GOT3 (cell line): ENCODE measurements around the gene RARRES2.

Source experiments
- DNase-seq: peaks from one replicate; lab custom pipeline; 2025; ENCODE audit warnings: mixed read lengths; lab: John Stamatoyannopoulos, UW

Gene RARRES2

GRCh38 chr7:150337659-150338081 is 3.8 kb downstream of the RARRES2 start:
- DNase-seq = no peak

GRCh38 chr7:150337179-150337578 is 4.2 kb downstream of the RARRES2 start:
- DNase-seq = no peak

DNA sequence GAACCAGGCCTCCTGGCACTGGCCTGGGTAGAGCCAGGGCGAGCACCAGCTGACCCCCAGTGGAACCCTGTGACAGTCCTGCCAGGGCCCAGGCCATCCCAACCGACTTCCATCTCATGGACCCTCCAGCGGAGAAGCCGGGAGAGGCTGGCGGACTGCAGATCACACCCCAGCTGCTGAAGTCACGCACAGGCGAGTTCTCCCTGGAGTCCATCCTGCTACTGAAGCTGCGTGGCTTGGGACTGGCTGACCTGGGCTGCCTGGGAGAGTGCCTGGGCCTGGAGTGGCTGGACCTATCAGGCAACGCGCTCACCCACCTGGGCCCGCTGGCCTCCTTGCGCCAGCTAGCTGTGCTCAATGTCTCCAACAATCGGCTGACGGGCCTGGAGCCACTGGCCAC is 4.7 kb downstream of the RARRES2 start:
- no peak for DNase-seq

DNA sequence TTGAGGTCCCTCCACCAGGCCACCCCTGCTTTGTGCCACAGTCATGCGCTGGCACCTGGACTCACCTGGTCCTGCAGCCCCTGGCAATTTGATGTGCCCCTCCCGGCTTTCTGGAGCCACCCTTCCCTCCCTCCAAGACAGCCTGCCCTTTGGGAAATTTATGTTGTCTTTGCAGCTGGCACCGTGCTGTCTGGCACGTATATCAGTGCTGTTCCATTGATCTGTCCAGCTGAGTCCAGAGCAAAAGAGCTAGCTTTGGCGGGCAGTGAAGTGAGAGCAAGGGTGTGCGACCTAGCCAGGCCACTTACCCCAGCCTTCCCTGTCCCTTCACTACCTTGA is 5.7 kb downstream of the RARRES2 start:
- no peak for DNase-seq

- no peak for DNase-seq
Observed at GRCh38 chr7:150335108-150335773, 6.2 kb downstream of the RARRES2 start.

DNA sequence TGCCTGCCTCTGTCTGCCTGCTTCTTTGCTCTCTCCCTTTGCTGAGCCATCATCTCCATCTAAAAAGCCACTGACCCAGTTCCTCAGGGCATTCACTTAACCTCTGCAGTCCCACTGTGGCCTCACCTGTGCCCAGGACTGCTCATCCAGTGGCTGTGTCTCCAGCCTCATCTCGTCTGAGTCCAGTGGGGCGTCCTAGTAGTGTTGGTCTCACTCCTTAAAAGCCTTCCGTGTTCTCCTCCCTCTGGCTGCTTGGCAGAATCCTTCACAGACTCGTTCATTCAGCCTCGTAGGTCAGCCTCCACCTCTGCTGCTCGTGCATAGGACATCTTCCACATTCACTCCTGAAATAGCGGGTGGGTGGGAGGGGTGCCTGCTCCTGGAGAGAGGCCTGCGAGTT is 7.3 kb downstream of the RARRES2 start:
- DNase-seq = no peak

DNA sequence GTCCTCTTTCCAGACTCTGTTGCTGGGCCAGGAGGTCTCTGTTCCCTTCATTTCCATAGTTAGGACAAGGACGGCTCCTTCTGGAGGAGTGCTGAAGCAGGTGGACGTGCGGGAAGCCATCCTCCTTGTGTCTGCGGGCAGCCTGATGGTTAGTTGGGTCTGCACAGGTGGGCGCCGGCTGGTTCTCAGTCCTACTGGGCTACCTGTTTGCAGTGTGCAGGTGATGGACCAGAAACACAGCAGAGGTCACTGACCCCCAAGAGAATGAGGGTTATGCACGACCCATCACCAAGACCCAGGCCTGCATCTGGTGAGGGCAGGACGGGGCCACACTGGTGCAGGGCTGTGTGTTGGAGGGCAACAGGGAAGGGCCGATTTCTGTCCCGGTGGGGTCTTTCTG is 7.8 kb downstream of the RARRES2 start:
- DNase-seq = no peak

DNA sequence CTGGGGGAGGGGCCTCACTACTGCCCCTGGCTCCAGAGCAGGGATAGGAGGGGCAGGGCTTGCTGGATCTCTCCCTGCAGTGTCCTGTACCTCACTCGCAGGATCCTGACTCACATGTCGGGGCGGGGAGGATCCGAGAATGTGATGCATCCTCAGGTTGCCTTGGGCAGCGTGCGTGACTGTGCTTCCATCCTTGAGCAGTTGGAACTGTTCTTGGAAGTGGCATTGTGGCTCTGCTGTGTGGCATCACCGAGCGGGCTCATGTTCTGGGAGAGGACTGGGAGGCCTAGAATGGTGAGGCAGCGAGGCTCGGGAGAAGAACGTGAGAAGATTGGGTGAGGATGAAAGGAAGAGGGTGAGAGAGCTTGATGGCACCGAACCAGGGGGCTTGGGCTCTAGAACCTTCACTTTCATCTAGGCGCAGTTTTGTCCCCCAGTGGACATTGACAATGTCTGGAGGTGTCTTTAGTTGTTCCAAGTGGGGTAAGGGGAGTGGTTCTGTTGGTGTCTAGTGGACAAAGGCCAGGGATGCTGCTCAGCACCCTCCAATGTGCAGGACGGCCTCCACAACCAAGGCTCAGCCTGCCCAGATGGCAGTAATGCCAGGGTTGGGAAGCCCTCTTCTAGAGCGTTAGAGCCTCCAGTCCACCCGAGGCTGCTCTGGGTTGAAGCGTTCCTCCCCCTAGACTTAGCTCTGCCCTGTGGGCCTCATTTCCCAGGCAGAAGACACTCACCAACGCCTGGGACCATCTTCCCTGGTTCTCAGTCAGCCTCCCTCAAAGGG is 8.4 kb downstream of the RARRES2 start:
- no peak for DNase-seq

DNA sequence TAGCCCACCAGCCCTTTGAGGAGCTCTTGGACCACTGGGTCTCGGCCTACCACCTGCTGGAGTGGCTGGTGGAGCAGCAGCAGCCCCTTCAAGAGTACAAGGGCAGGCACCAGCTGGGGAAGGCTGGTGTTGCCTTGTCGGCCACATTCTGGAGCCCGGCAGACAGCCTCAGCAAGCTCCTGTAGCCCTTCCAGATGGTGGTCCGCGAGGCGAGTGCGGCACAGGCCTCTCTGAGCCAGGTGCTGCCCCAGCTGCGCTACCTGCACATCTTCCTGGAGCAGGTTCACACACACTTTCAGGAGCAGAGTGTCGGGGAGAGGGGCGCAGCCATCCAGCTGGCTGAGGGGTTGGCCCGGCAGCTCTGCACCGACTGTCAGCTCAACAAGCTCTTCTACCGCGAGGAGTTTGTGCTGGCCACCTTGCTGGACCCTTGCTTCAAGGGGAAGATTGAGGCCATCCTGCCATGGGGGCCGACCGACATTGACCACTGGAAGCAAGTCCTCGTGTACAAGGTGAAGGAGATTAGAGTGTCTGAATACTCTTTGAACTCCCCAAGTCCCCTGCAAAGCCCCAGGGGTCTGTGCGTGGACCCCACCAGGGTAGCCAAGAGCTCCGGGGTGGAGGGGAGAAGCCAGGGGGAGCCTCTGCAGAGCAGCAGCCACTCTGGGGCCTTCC is 11.1 kb downstream of the RARRES2 start:
- DNase-seq = no peak

DNA sequence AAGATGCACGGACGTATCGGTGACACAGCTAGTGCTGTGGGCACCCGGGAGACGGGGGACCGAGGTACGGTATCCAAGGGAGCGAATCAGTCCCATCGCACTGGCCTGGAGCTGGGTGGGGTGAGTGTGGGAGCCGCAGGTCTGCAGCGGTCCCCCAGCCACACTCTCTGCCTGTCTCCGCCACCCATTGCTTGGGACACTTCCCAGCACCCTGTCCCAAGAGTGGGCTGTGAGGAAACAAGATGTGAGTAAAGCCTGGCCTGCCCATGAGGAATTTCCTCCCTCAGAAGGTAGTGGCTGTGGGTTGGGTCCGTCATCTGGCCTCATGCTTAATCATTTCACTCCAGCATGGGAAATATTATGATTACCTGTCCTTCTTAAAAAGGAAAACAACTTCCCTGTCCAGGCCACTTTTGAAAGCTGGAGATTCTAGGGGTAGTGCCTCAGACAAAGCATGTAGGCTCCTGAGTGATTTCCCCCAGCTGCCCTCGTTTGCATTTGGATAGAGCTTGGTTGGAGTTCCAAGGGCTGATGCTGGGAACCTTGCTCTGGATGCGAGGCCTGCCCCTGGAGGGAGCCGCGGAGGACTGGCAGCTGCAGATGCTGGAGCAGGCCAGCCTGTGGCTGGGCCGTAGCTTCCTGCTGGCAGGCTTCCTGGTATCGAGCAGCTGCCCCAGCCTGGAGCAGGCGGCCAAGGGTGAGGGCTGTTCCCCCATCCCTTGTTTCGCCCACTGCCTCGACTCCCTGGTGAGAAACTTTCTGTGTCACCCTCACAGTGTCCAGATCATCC is 11.9 kb downstream of the RARRES2 start:
- DNase-seq = no peak

- no peak for DNase-seq
Observed at GRCh38 chr7:150327308-150327707, 14.1 kb downstream of the RARRES2 start.

DNA sequence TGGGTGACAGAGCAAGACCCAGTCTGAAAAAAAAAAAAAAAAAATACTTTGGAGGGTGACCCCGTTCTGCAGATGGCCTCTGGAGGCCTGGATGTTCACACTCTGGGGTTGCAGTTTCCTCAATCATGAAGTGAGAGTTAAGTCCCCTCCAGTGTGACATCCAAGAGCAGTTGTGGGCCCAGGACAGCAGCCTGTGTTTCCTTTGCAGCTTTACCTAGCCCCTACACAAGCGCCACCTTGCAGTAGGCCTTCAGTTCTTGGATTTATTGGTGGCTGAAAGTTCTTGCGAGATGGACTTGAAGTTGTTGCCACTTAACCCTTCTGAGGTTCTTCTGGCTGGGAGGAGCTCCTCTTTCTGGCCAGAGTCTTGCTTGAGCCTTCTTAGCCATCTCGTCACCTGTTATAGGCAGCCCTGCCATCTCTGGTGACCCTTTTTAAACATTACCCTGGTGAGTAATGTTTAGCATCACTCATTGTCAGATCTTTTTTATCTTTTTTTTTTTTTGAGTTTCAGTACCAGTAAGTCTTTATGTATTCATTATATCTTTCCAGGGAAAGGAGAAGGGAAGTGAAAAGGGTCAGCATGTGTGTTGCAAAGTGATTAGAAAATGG is 14.7 kb downstream of the RARRES2 start:
- DNase-seq = no peak

DNA sequence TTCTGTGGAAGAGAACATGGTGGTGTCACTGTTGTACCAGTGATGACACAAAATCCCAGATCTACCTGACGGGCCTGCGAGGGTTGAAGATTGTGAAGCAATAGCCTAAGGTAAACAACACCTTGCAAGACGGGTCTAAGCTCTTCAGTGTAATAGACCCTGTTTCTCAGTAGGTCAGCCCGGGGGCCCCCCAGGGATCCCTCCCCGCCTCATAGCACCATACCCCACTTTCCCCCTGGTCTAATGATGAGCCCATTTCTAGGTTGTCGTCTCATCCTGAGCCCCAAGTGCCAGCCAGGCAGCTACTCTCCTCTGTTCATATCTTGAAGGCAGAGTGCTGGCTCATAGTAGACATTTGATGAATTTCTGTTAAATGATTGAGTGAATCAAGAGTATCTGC is 15.5 kb downstream of the RARRES2 start:
- DNase-seq = no peak

DNA sequence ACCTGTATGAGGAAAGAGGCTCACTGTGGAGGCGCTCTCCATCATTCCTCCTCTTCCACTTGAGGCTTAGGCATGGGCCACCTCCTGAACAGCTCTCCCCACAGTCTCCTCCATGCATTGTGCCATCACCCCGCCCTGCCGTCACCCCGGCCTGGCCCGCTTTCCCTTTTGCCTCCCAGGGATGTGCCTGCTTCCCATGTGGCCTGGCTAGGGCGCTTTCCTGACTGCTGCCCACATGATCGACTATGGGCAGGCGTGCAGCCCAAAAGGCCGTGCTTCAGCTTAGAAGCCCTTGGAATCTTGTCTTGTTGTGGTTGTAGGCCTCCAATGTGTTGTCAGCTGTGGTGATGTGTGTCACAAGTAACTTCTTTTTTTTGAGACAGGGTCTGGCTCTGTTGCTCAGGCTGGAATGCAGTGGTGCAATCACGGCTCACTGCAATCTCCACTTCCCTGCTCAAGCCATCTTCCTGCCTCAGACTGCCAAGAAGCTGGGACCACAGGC is 16.3 kb downstream of the RARRES2 start:
- no peak for DNase-seq

GRCh38 chr7:150324373-150324961 is 17.0 kb downstream of the RARRES2 start:
- no peak for DNase-seq

DNA sequence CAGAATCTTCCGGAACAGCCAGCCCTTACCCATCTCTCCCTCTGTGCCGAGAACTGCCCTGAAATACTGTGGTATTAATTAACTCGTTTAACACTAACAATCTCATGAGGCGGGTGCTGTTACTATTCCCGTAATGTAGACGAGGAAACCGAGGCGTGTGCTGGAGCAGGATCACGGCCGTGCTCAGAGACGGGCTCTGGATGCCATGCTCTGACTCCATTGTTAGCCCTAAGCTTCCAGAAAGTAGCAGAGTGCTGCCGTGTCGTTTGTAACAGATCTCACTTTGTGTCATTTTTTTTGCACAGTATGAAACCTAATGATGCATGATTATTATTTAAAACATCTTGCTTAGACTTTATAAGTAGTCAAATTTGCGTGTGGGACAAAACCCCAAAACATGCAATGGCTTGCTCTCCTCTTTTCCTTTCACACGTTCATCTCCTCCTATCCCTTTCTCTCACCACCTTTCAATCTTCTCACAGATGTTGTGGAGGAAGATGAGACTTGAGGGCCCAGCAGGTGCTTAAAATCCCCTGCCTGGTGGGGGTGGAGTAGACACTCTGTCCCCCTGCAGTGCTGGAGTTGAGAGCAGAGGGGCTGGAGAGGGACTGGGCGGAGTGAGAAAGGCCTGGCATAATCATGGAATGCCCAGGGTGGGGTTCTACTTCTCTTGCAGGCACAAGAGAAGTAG is 17.6 kb downstream of the RARRES2 start:
- no peak for DNase-seq

- no peak for DNase-seq
Observed at GRCh38 chr7:150322833-150323681, 18.4 kb downstream of the RARRES2 start, which contains the start of the genes ACTR3C and LRRC61. Gene ACTR3C, minus strand, starts transcription at chr7:150323545. Its CDS starts 28,249 bp downstream, at chr7:150295296. Gene LRRC61, plus strand, starts transcription at chr7:150323355. Its CDS starts 13,507 bp downstream, at chr7:150336862.

DNA sequence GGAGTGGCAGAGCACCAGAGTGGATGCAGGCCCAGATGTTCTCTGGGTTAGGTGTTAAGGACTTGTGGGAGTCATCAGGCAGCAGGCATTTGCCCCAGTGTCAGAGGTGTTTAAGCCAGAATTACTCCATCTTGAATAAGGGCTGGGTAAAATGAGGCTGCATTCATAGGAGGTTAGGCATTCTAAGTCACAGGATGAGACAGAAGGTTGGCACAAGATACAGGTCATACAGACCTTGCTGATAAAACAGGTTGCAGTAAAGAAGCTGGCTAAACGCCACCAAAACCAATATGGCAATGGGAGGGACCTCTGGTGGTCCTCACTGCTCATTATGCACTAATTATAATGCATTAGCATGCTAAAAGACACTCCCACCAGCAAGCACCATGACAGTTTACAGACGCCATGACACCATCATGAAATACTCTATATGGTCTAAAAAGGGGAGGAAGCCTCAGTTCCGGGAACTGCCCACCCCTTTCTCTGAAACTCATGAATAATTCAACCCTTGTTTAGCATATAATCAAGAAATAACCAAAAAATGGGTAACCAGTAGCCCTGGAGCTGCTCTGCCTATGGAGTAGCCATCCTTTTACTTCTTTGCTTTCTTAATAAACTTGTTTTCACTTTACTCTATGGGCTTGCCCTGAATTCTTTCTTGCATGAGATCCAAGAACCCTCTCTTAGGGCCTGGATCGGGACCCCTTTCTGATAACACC is 19.2 kb downstream of the RARRES2 start:
- no peak for DNase-seq

GRCh38 chr7:150321788-150322113 is 19.7 kb downstream of the RARRES2 start:
- no peak for DNase-seq
